Common myeloid progenitor, CD34-positive (primary cell): ENCODE results near the gene CACNA1B.

Source experiments
- CTCF ChIA-PET: fragments of 350-600 bp; sonication (Branson Sonifier 250); formaldehyde crosslinking; loops from one replicate; lab custom pipeline; 2021; ENCODE audit warnings: antibody characterized with exemption; lab: Charles Lee
- POLR2A ChIA-PET: fragments of 350-600 bp; sonication (Branson Sonifier 250); formaldehyde crosslinking; loops from one replicate; lab custom pipeline; 2021; ENCODE audit warnings: antibody characterized with exemption; lab: Charles Lee
- DNase-seq, 3 donors: peaks; one replicate each; pipeline versions ENCODE4 v3.0.0 to v3.0.0-alpha.2; 2013
- H3K27ac ChIP-seq, 2 experiments: 1 replicate in 1 of 2; 2 replicates in 1 of 2; pipeline ENCODE4 v1.7.0; 2013; ENCODE audit warnings: inconsistent platforms in 2 of 2, low read length in 2 of 2, mild to moderate bottlenecking in 2 of 2, low read depth in 1 of 2, moderate library complexity in 1 of 2; ENCODE audit not compliant: severe bottlenecking in 2 of 2, insufficient read depth in 1 of 2, poor library complexity in 1 of 2
- H3K27me3 ChIP-seq, 5 experiments: replicated peaks in 2 of 5; 1 replicate in 3 of 5; 2 replicates in 2 of 5; pipeline versions ENCODE4 v1.6.1 to v1.7.0; 2013; ENCODE audit warnings: low read length in 4 of 5, mild to moderate bottlenecking in 2 of 5, moderate library complexity in 2 of 5, inconsistent platforms in 1 of 5; ENCODE audit not compliant: insufficient read depth in 5 of 5, control insufficient read depth in 4 of 5
- H3K36me3 ChIP-seq, 4 experiments: 1 replicate in 2 of 4; 2 replicates in 2 of 4; pipeline versions ENCODE4 v1.6.1 to v1.7.0; 2013; ENCODE audit warnings: low read length in 3 of 4, control low read depth in 1 of 4, mild to moderate bottlenecking in 1 of 4; ENCODE audit not compliant: control insufficient read depth in 4 of 4, insufficient read depth in 4 of 4
- H3K4me1 ChIP-seq, 4 experiments: 1 replicate in 3 of 4; 2 replicates in 1 of 4; pipeline versions ENCODE4 v1.6.1 to v1.7.1; 2013; ENCODE audit warnings: low read length in 3 of 4, mild to moderate bottlenecking in 3 of 4, control low read depth in 1 of 4, inconsistent platforms in 1 of 4, moderate library complexity in 1 of 4; ENCODE audit not compliant: control insufficient read depth in 4 of 4, insufficient read depth in 4 of 4; ENCODE audit errors: control extremely low read depth in 1 of 4
- H3K4me3 ChIP-seq, 7 experiments: 1 replicate in 4 of 7; 2 replicates in 3 of 7; pipeline versions ENCODE4 v1.5.1 to v1.7.0; 2013; ENCODE audit warnings: mild to moderate bottlenecking in 7 of 7, low read length in 6 of 7, moderate library complexity in 6 of 7, inconsistent platforms in 2 of 7, low read depth in 2 of 7, control low read depth in 1 of 7; ENCODE audit not compliant: insufficient read depth in 4 of 7, control insufficient read depth in 1 of 7; ENCODE audit errors: extremely low read depth in 1 of 7
- H3K9me3 ChIP-seq, 5 experiments: 1 replicate in 4 of 5; 2 replicates in 1 of 5; pipeline versions ENCODE4 v1.6.1 to v1.7.1; 2013; ENCODE audit warnings: low read length in 4 of 5, mild to moderate bottlenecking in 2 of 5, inconsistent platforms in 1 of 5, low read depth in 1 of 5, moderate library complexity in 1 of 5; ENCODE audit not compliant: control insufficient read depth in 4 of 5, insufficient read depth in 2 of 5; ENCODE audit errors: control extremely low read depth in 1 of 5
- WGBS: methylation state at CpG from one replicate; pipeline ENCODE4 v1.1.5; 2013; ENCODE audit not compliant: insufficient coverage; 5-methylcytosine and 5-hydroxymethylcytosine counted together

CACNA1B gene

GRCh38 chr9:138031186-138031585, 153.6 kb downstream of the CACNA1B start:
- Histone ChIP-seq H3K36me3 (no peaks in the 10 kb centered on the region), H3K27me3 (peaks cover 2 to 36% (median 12%) of the 10 kb centered on the region in 5 experiments), H3K9me3 (peaks cover 0 to 14% (median 4%) of the 10 kb centered on the region in 5 experiments), H3K4me3 (no peak overlapping the region), H3K27ac (no peak overlapping the region), H3K4me1 (no peaks in the 10 kb centered on the region)
- ChIA-PET CTCF (no interaction called here), POLR2A (no interaction called here)
- WGBS = 100% methylated on average over 2 of the region's 3 CpGs
- no peak for DNase-seq

GRCh38 chr9:138033950-138034349, 156.4 kb downstream of the CACNA1B start:
- ChIA-PET POLR2A (no interaction called here), CTCF (no interaction called here)
- Histone ChIP-seq H3K4me1 (no peaks in the 10 kb centered on the region), H3K4me3 (no peak overlapping the region), H3K36me3 (no peaks in the 10 kb centered on the region), H3K9me3 (peaks cover 0 to 14% (median 2%) of the 10 kb centered on the region in 5 experiments), H3K27ac (no peak overlapping the region), H3K27me3 (peaks cover 2 to 34% (median 9%) of the 10 kb centered on the region in 5 experiments)
- 100% methylated on average over 3 of the region's 4 CpGs for WGBS
- no peak for DNase-seq

- Histone ChIP-seq H3K36me3 (no peaks in the 10 kb centered on the region), H3K4me3 (no peak overlapping the region), H3K27ac (no peak overlapping the region), H3K4me1 (no peaks in the 10 kb centered on the region), H3K9me3 (peaks cover 0 to 14% (median 0%) of the 10 kb centered on the region in 5 experiments), H3K27me3 (peaks cover 0 to 20% (median 2%) of the 10 kb centered on the region in 5 experiments)
- ChIA-PET CTCF (interaction anchor here (1.4 kb wide), 1 partner anchor 13 kb away, joined by 3 read pairs; no protein-coding TSS in a partner anchor), POLR2A (no interaction called here)
- WGBS = 94% methylated on average over 6 of the region's 6 CpGs
- no peak for DNase-seq
Observed at GRCh38 chr9:138037140-138037539, 159.6 kb downstream of the CACNA1B start.

GRCh38 chr9:138038244-138038671, 160.7 kb downstream of the CACNA1B start:
- Histone ChIP-seq H3K36me3 (no peaks in the 10 kb centered on the region), H3K27me3 (peaks cover 0 to 20% (median 2%) of the 10 kb centered on the region in 5 experiments), H3K4me3 (no peak overlapping the region), H3K27ac (no peak overlapping the region), H3K9me3 (peaks cover 0 to 5% (median 0%) of the 10 kb centered on the region in 5 experiments), H3K4me1 (no peaks in the 10 kb centered on the region)
- ChIA-PET CTCF (interaction anchor here (1.4 kb wide), 1 partner anchor 12 kb away, joined by 3 read pairs; no protein-coding TSS in a partner anchor), POLR2A (no interaction called here)
- 71% methylated on average over 7 of the region's 7 CpGs for WGBS
- no peak for DNase-seq

GRCh38 chr9:138040446-138041430, 163.2 kb downstream of the CACNA1B start:
- ChIA-PET POLR2A (no interaction called here), CTCF (no interaction called here)
- no peak overlapping the region for H3K4me3 ChIP-seq
- WGBS = 100% methylated on average over 8 of the region's 17 CpGs
- no peaks in the 10 kb centered on the region for H3K9me3 ChIP-seq
- H3K4me1 ChIP-seq = no peaks in the 10 kb centered on the region
- peaks cover 0 to 18% (median 0%) of the 10 kb centered on the region in 5 experiments for H3K27me3 ChIP-seq
- DNase-seq = no peak
- no peaks in the 10 kb centered on the region for H3K36me3 ChIP-seq
- no peak overlapping the region for H3K27ac ChIP-seq

GRCh38 chr9:138042146-138042545, 164.6 kb downstream of the CACNA1B start:
- H3K27me3 ChIP-seq = peaks cover 0 to 15% (median 0%) of the 10 kb centered on the region in 5 experiments
- no peaks in the 10 kb centered on the region for H3K36me3 ChIP-seq
- H3K9me3 ChIP-seq = no peaks in the 10 kb centered on the region
- DNase-seq = no peak
- no peak overlapping the region for H3K27ac ChIP-seq
- ChIA-PET POLR2A (no interaction called here), CTCF (no interaction called here)
- H3K4me1 ChIP-seq = no peaks in the 10 kb centered on the region
- WGBS = 100% methylated on average over 2 of the region's 7 CpGs
- H3K4me3 ChIP-seq = no peak overlapping the region

GRCh38 chr9:138042640-138043039, 165.1 kb downstream of the CACNA1B start:
- Histone ChIP-seq H3K4me1 (no peaks in the 10 kb centered on the region), H3K27me3 (peaks cover 0 to 15% (median 0%) of the 10 kb centered on the region in 5 experiments), H3K9me3 (no peaks in the 10 kb centered on the region), H3K36me3 (no peaks in the 10 kb centered on the region), H3K4me3 (no peak overlapping the region), H3K27ac (no peak overlapping the region)
- no peak for DNase-seq
- 82% methylated on average over 6 of the region's 8 CpGs for whole genome bisulfite sequencing
- POLR2A ChIA-PET = no interaction called here
- CTCF ChIA-PET = no interaction called here
